ENCODE results near the gene SNF8. TPM values are rescaled to one million over a fixed set of nuclear protein-coding genes. Genes with fewer than 3 reads are reported as not detected.
A peak's percentile ranks its signal among the peaks of the same experiment; 100 is the strongest.
"Not testable (repeated sequence)": the region's sequence is repeated elsewhere in the genome, so short reads cannot be mapped to it uniquely, and the experiment has no call there.

Gene SNF8, protein sequence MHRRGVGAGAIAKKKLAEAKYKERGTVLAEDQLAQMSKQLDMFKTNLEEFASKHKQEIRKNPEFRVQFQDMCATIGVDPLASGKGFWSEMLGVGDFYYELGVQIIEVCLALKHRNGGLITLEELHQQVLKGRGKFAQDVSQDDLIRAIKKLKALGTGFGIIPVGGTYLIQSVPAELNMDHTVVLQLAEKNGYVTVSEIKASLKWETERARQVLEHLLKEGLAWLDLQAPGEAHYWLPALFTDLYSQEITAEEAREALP
- total RNA-seq (2014; rRNA removed; shearing (Covaris generic)), result 79.4 and 126 TPM in 2 replicates

DNA sequence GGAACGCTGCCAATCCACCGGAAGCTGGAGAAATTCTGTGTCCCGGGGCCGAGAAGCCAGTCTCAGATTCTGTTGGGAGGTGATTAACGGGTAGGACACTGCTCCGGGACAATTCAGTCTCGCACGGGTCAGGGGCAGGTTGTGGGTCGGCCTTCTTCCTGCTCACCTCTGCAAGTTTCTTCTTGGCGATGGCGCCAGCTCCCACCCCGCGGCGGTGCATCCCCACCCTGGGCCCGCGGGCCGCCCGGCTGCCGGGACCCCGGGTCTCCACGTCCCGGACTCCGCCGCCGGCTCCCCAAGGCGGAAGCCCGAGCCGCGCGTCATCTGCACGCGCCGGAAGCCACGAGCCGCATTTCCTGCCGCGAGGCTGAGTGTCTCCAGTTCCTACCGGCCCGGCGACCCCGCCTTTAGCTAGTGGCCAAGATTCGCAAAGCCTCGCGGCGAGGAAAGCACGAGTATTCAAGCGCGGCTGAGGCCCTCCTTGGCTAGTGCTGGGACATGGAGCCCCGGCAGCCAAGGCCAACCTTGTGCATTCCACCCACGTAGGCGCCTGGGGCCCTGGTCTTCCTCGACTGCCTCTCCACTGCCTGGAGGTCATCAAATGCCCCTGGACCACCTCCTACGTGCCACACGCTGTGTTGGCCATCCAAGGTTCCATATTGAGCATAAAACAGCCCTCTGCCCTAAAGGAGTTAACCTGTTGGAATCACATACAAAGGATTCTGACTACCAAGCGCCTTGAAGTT lies at the start of gene SNF8:
Gene SNF8 (minus strand): TSS at position 328 of the 746 bp plus-strand sequence. CDS start 108 bp downstream, at position 220.
- peak; percentile 87 for DNase-seq (ENCODE audit: low read depth)

DNA sequence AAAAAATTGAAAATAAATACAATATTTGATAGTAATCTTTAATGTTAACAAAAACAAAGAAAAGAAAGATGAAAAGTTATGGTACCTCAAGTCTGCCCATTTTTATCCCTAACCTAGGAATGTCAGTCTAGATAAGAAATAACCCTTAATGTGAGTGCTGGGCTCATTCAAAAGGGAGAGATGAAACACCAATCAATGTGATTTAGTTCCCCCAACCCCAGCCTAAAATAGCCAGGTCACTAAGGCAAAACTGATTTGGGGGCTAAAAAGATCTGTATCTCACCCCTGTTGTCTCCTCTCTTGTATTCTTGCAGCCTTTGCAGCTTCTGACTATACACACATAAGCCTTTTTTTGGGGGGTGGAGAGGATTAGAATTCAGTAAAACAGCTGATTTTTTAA lies 49.3 kb upstream of the SNF8 start:
- no peak for DNase-seq (ENCODE audit: low read depth)

DNA sequence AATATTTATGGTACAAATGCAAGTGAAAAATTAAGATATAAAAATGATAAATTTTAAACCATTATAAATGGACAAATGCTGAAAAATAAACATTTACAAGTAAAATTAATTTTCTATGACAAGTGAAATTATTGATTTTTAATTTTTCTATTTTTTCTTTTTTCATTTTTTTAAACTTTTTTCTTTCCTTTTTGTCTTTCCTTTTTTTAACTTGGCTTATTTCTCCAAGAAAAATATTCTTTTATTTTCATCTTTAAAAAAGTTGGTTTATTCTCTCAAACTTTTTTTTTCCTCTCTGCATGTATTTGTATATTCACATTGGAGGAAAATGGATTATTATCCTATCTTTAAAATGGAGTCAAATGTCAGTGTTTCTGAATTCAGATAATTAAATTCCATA lies 48.7 kb upstream of the SNF8 start:
- DNase-seq (ENCODE audit: low read depth), result no peak

DNA sequence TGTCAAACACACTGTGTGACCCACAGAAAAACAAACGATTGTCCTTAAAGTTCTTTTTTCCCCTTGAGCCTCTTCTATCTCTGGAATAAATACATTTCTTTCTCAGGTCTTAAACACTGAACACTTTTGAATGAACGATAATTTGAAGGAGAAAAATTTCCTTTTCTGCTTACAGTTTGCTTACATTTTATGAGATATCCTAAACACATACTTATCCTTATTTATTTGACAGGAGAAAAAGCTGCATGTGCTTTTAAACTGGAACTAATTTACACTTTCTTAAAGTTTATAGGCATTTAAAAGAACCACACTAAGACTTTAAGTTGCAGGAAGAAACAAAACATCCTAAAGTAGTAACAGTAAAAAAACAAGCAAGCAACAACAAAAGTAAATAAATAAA lies 47.8 kb upstream of the SNF8 start:
- no peak for DNase-seq (ENCODE audit: low read depth)

DNA sequence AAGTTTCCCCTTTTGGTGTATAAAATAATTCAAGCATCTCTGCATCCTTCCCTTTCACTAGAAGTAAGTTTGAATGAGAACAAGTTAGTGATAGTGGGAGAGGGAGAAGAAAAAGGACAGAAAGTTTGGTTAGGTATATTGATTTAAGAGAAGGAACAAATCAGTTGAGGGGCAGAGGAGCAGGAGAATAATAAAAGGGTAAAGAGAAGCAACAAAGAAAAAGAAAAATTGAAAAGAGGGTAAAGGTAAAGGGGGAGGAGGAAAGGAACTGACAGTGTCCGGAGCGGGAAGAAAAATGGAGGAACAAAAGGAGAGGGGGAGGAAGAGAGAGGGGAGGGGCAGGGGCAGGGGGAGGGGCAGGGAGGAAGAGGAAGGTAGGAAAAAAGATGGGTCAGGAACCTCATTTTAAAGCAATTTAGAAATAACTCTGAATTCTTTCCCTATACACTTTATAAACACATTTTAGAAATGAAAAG lies 46.3 kb upstream of the SNF8 start:
- no peak for DNase-seq (ENCODE audit: low read depth)

DNA sequence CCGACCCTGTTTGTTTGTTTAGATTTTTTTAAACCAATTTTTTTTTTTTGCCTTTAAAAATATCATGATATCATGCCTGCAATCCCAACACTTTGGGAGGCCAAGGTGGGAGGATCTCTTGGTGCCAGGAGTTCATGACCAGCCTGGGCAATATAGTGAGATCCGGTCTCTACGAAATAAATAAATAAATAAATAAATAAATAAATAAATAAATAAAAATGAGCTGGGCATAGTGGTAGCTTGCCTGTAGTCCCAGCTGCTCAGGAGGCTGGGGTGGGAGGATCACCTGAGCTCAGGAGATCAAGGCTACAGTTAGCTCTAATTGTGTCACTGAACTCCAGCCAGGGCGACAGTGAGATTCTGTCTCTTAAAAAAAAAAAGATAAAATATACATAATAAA lies 44.5 kb upstream of the SNF8 start:
- DNase-seq (ENCODE audit: low read depth), result no peak

DNA sequence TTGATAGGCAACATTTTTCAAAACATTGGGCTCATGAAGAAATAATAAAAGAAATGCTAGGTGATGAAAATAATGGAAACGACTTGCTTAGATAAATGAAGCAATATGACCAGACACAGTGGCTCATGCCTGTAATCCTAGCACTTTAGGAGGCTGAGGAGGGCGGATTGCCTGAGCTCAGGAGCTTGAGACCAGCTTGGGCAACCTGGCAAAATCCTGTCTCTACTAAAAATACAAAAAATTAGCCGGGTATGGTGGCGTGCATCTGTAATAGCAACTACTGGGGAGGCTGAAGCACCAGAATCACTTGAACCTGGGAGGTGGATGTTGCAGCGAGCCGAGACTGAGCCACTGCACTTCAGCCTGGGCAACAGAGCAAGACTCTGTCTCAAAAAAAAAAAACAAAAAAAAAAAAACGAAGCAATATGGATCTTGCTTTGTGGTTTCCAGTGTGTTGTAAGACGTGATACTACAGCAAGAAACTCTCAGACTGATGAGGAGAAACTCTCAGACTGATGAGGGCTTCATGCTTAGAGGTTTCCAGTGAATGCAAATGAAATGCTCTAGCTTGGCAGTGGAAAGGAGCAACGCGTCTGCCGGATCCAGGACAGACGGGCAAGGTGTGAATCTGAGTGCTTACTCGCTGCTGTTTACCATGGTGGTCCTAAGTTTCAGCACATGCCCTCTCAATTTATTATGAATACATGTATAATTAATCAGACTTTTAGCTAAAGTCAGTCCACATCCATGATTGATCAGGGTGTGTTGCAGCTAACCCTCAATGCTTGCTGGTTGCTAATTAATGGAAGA lies 41.0 kb upstream of the SNF8 start:
- no peak for DNase-seq (ENCODE audit: low read depth)

DNA sequence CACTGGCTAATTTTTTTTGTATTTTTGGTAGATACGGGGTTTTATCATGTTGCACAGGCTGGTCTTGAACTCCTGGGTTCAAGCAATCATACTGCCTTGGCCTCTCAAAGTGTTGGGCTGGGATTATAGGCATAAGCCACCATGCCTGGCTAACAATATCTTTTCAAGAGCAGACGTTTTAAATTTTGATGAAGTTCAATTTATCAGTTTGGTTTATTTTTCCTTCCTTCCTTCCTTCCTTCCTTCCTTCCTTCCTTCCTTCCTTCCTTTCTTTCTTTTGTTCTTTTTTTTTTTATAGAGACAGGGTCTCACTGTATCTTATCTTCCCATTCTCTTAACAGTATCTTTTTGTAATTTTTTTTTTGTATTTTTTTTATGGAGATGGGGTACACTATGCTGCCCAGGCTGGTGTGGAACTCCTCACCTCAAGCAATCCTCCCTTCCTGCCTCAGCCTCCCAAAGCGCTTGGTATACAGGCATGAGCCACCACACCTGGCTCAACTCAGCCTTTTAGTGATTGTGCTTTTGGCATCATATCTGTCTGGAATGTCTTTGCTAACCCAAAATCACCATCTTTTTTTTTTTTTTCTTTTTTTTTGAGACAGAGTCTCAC lies 37.4 kb upstream of the SNF8 start:
- no peak for DNase-seq (ENCODE audit: low read depth)

DNA sequence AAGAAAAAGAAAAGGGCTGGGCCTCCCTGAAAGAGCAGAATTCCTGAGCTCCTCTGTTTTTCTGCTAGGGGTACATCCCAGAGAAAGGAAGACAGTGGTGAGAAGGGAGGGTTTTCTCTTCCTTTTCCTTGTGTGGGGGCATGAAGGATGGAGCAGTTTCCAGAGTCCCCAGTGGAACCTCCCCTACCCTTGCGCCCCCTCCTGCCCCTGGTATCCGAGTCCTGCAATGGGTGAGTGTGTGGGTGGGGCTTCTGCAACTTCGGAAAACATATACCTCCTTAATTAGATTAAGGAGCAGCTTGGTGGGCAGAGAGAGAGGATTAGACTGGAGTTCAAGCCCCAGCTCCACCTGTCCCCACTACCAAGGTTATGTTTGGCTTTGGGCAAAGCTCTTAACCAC lies 29.2 kb upstream of the SNF8 start:
- no peak for DNase-seq (ENCODE audit: low read depth)

DNA sequence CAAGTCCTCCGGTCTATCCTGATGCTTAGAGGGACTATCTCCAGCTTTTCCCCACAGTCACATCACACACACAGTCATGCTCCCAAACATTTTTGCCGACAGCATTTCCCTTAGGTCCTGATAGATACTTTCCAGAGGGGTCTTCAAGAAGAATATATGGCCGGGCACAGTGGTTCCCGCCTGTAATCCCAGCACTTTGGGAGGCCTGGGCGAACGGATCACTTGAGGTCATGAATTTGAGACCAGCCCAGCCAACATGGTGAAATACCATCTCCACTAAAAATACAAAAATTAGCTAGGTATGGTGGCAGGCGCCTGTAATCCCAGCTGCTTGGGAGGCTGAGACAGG lies 28.1 kb upstream of the SNF8 start:
- no peak for DNase-seq (ENCODE audit: low read depth)

DNA sequence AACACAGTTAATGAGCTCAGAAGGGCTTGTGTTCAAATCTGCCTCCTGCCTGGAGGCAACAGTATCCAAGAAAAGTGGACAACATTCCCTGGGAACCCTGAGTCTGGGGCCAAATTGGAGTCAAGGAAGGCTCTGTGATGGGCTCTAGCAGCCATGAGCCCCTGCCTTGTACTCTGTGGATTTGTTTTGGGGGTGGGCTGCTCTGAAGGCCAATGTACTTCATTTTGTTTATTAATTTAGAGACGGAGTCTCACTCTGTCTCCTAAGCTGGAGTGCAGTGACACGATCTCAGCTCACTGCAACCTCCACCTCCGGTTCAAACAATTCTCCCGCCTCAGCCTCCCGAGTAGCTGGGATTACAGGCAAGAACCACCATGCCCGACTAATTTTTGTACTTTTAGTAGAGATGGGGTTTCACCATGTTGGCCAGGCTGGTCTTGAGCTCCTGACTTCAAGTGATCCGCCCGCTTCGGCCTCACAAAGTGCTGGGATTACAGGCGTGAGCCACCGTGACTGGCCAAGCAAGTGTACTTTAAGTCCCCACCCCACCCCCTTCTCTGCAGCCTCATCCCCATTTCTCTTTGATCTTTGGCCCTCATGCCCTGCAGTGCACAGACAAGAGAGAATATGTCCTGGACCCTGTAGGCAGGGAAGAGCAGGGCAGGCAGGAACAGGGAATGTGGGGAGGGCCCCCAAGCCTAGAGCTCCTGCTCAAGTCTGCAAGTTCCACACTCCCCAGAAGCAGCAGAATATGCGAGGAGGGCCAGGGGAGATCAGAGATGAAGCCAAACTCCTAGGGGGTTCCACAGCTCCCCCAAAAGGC lies 26.4 kb upstream of the SNF8 start:
- no peak for DNase-seq (ENCODE audit: low read depth)

DNA sequence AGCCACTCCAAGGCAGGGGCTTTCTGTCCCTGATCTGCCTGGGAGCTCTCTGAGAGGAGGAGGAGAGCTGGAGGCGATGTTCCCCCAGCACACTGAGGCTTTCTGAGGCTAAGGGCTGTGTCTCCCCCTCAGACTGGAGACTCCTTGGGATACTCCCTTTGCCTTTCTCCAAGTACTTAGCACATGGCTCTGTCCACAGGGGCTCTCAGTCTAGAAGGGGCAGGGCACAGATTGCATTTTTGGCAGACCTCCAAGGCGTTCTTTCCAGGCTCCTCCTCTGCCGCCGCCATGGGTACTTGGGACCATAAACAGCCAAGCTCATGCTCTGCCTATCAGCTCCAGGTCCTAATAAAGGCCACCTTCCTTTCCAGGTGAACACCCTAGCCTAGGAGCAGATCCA lies 25.6 kb upstream of the SNF8 start:
- no peak for DNase-seq (ENCODE audit: low read depth)

DNA sequence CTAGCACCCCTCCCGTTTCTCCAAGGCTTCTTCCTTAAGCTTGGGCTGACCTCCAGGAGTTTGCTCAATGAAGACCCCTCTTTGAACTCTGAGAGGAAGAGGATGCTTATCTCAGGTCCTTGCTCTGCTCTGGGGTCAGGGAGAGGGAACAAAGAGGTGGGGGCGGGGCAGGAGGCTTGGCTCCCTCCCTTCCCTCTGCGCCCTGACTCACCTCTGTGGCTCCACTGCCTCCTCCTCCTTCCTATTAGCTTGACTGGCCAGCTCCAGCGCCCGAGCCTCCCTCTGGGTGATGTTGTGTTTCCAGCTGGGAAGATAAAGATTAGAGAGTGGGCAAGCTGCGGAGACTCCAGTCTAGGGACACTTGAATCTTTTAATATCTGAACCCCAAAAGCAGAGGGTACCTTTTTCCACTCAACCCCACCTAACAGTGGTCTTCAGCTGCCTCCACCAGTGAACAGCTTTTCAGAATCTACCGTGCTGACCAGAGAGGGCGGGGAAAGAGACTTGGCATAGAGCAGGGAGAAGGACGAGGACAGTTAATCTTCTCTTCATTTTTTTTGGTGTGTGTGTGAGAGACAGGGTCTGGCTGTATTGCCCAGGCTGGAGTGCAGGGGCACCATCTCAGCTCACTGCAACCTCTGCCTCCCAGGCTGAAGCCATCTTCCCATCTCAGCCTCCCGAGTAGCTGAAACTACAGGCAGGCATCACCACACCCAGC lies 17.0 kb upstream of the SNF8 start:
- peak; percentile 67 for DNase-seq (ENCODE audit: low read depth)

DNA sequence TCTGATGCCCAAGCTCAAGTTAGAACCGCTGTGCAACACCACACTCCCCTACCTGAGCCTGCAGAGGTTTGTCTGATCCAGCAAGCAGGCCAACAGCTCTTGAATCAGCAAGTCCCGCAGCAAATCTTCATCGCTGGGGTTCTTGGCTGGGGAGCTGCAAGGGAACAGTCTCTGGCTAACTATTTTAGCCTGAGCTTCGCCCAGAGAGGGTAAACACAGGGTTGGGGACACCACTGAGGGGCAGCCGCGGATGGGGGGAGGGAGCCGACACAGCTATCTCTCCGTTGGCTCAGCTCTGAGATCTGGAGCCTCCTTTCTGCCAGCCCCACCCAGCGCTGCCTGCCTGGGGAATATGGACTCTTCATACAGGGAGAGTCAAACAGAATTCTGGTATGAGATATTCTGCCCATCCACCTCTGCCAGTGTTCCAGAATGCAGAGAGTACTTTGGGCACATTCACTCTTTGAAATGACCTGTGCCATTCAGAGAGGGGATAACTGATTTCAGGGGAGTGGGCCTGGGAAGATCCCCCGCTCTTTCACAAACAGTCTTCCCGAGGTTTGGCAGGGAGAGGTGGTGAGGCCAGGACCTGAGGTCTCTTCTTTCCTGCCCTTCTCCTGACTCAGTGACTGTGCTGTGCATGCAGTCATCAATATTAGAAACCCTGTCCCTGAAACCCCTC lies 16.3 kb upstream of the SNF8 start:
- DNase-seq (ENCODE audit: low read depth), result no peak

DNA sequence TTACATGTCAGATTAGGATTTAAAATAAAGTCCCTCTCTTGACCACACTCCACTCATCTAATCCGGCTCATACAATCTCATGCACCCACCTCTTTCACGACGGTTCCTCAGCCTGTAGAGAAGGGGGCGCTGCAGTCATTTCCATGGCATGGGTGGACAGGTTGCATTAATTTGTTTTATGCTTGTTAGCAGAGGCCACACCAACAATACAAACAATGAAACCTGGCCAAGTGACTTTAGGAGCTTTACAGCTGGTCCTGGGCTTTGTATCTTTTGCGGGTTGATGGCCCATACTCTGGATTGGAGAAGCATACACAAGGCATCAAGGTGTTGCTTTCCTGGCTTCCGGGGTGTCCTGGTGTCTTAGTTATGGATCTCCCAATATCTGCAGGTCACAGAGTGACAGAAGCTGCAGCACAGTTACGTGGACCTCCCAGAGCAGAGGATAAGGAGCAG lies 9.7 kb upstream of the SNF8 start:
- DNase-seq (ENCODE audit: low read depth), result peak; percentile 46

DNA sequence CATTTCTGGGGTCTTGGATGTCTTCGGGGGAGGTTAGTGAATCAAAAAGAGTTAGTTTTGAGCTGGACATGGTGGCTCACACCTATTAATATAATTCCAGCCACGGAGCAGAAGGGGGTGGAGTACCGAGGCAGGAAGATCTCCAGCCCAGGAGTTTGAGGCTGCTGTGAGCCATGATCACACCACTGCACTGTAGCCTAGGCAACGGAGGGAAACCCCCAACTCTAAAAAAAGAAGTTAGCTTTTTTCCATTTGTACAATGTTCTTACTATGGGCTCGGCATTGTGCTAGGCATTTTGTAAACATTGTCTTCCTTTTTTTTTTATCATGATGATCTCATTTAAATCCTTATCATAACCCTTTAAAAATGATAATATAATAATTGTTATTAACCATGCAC lies 8.3 kb upstream of the SNF8 start:
- no peak for DNase-seq (ENCODE audit: low read depth)

DNA sequence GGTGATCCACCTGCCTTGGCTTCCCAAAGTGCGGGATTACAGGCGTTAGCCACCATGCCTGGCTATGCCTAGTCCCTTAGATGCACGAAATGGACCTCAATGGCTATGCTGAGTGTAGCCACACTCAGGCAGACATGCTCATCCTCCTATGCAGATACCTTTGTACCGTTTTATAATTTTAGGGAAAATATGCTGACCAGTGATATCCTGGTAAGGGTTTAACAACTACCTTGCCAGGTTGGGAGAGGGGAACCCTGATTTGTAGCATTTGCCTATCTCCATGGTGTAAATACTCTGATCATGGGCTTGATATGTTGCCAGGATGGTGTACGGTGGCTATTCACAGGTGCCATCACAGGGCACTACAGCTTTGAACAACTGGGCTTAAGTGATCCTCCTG lies 6.9 kb upstream of the SNF8 start:
- no peak for DNase-seq (ENCODE audit: low read depth)

DNA sequence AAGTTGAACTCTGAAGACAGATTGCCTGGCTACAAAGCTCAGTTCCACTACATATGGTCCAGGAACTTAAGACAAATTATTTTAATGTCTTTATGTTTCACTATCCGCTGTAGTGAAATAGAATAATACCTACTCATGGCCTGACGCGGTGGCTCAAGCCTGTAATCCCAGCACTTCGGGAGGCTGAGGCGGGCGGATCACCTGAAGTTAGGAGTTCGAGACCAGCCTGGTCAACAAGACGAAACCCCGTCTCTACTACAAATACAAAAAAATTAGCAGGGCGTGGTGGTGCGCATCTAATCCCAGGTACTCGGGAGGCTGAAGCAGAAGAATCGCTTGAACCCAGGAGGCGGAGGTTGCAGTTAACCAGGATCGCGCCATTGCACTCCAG lies 614 bp upstream of the SNF8 start:
- not testable (repeated sequence) for DNase-seq (ENCODE audit: low read depth)

DNA sequence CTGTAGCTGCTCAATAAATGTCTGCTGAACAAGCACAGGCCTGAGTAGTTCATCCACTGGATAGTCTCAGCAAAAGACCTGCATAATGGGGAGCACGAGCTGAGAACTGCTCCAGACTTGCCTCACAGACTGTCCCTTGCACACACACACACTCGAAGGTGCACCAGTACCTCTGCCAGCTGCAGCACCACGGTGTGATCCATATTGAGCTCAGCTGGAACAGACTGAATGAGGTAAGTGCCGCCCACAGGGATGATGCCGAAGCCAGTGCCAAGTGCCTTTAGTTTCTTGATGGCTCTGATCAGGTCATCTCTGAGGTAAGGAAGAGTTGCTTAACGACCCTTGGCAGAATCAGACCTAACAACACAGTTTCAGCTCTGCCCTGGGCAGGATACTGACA lies 11.6 kb downstream of the SNF8 start:
- DNase-seq (ENCODE audit: low read depth), result no peak

DNA sequence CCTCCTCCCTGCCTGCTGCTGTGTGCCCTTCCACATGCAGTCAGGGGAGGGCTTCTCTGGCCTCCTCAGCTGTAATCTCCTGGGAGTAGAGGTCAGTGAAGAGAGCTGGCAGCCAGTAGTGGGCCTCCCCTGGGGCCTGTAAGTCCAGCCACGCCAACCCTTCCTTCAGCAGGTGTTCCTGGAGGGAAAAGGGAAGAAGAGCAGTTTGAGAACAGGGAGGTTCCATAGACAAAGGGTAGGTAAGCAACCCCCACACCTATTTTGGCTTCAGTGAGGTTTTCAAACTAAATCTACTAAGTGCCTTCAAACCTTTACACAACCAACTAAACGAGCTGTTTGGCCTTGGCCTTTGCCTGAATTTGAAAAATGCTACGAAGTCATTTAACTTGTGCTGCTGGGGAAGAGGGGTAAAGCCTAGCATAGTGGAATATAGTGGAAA lies 14.2 kb downstream of the SNF8 start:
- no peak for DNase-seq (ENCODE audit: low read depth)

All from RPMI7951 (cell line).